ENCODE results near the gene MAST1.
"Not testable (repeated sequence)": the region's sequence is repeated elsewhere in the genome, so short reads cannot be mapped to it uniquely, and the experiment has no call there.

MAST1 gene

GRCh38 chr19:12899891-12900518 is 61.7 kb downstream of the MAST1 start:
- DNase-seq: peak; percentile 82

GRCh38 chr19:12907166-12907565 is 68.9 kb downstream of the MAST1 start:
- no peak for DNase-seq

- DNase-seq: no peak
Measured at GRCh38 chr19:12912571-12912970, 74.3 kb downstream of the MAST1 start.

- no peak for DNase-seq
Measured at GRCh38 chr19:12913011-12913561, 74.8 kb downstream of the MAST1 start.

- no peak for DNase-seq
Measured at GRCh38 chr19:12913851-12914690, 75.8 kb downstream of the MAST1 start.

- not testable (repeated sequence) for DNase-seq
Measured at GRCh38 chr19:12915860-12916259, 77.5 kb downstream of the MAST1 start.

GRCh38 chr19:12918253-12918652 is 79.9 kb downstream of the MAST1 start:
- DNase-seq: no peak

- DNase-seq: no peak
Measured at GRCh38 chr19:12921047-12921446, 82.7 kb downstream of the MAST1 start.

GRCh38 chr19:12922959-12923358 is 84.6 kb downstream of the MAST1 start:
- no peak for DNase-seq

All from NK-92 treated with Interleukin-12 subunit alpha and Interleukin-12 subunit beta, amount 100 ng/mL, for 24 hours (cell line).